GM12878 (cell line): ENCODE measurements around the gene ENOX1. TPM values are rescaled to one million over a fixed set of nuclear protein-coding genes. Genes with fewer than 3 reads are reported as not detected.

Experiments used
- ATAC-seq: fragments of 200-7000 bp; cut with Tn5 transposase; 3 replicates; pipeline ENCODE4 v1.9.1; 2020; ENCODE audit warnings: mild to moderate bottlenecking, moderate library complexity
- BruUV-seq: library from RNA; stranded (reverse); fragments of 400-500 nt; replicated peaks from 2 replicates; lab custom pipeline; 2021; lab: Mats Ljungman, UMichigan
- CTCF ChIA-PET: fragments of 300-600 bp; sonication (Branson Sonifier 250); formaldehyde crosslinking; extraction: SDS; loops from one replicate; lab custom pipeline; 2021; ENCODE audit warnings: inconsistent platforms; lab: Yijun Ruan, JAX
- POLR2A ChIA-PET: fragments of 350-600 bp; formaldehyde crosslinking; extraction: SDS; loops from one replicate; lab custom pipeline; 2021; ENCODE audit warnings: inconsistent platforms; lab: Charles Lee
- RAD21 ChIA-PET: fragments of 300-600 bp; sonication (Branson Sonifier 250); formaldehyde crosslinking; loops from one replicate; lab custom pipeline; 2023; ENCODE audit warnings: antibody characterized with exemption; ENCODE audit not compliant: unreplicated experiment; lab: Charles Lee
- SMC1A ChIA-PET: fragments of 300-600 bp; sonication (Branson Sonifier 250); formaldehyde crosslinking; loops from one replicate; lab custom pipeline; 2023; ENCODE audit not compliant: unreplicated experiment, uncharacterized antibody; lab: Charles Lee
- DNase-seq: peaks from one replicate; pipeline ENCODE4 v3.0.0-alpha.2; 2011; ENCODE audit warnings: low read depth, low spot score
- FAIRE-seq: peaks from 3 replicates; lab custom pipeline; 2011; peaks lifted over from hg19 to GRCh38; lab: Jason Lieb, UNC
- H2AFZ ChIP-seq: 2 replicates; pipeline ENCODE4 v1.6.0; 2011; ENCODE audit warnings: low read depth, low read length, control low read depth; ENCODE audit not compliant: control insufficient read depth
- H3K27ac ChIP-seq: 2 replicates; pipeline ENCODE4 v1.5.1; 2011; ENCODE audit warnings: control low read depth; ENCODE audit not compliant: control insufficient read depth, insufficient read depth
- H3K27me3 ChIP-seq, 2 experiments: replicated peaks in 1 of 2; 2 replicates each; pipeline versions ENCODE4 v1.6.0 to v1.6.1; 2011; ENCODE audit warnings: low read length in 1 of 2; ENCODE audit not compliant: control insufficient read depth in 2 of 2, insufficient read depth in 2 of 2
- H3K36me3 ChIP-seq, 2 experiments: 2 replicates each; pipeline ENCODE4 v1.5.1; 2011; ENCODE audit warnings: low read length in 1 of 2; ENCODE audit not compliant: control insufficient read depth in 2 of 2, insufficient read depth in 2 of 2
- H3K4me1 ChIP-seq: 2 replicates; pipeline ENCODE4 v1.6.1; 2011; ENCODE audit warnings: mild to moderate bottlenecking, low read length, moderate library complexity, mixed read lengths; ENCODE audit not compliant: control insufficient read depth, insufficient read depth
- H3K4me2 ChIP-seq: 2 replicates; pipeline ENCODE4 v1.6.0; 2011; ENCODE audit warnings: control low read depth; ENCODE audit not compliant: control insufficient read depth, insufficient read depth
- H3K4me3 ChIP-seq: fragments of 200-600 bp; sonication (generic); 2 replicates; pipeline ENCODE4 v1.5.1; 2016
- H3K79me2 ChIP-seq: 2 replicates; pipeline ENCODE4 v1.6.0; 2011; ENCODE audit warnings: low read length; ENCODE audit not compliant: control insufficient read depth, insufficient read depth
- H3K9ac ChIP-seq: 2 replicates; pipeline ENCODE4 v1.8.0; 2011; ENCODE audit warnings: low read length, control low read depth, mixed read lengths; ENCODE audit not compliant: control insufficient read depth, insufficient read depth
- H3K9me3 ChIP-seq: replicated peaks from 3 replicates; pipeline ENCODE4 v1.5.1; 2011; ENCODE audit warnings: mild to moderate bottlenecking, low read length; ENCODE audit not compliant: control insufficient read depth, insufficient read depth
- H4K20me1 ChIP-seq: 2 replicates; pipeline ENCODE4 v1.6.0; 2011; ENCODE audit not compliant: control insufficient read depth, insufficient read depth
- CBFB ChIP-seq: IDR thresholded peaks from 2 replicates; pipeline ENCODE4 v1.6.1; 2016; ENCODE audit warnings: antibody characterized with exemption, low read depth
- CREM ChIP-seq: IDR thresholded peaks from 2 replicates; pipeline ENCODE4 v1.6.1; 2014; ENCODE audit warnings: antibody characterized with exemption, low read depth
- GATAD2B ChIP-seq: fragments of 450-650 bp; conservative IDR thresholded peaks from 2 replicates; pipeline ENCODE4 v1.6.1; 2017; ENCODE audit warnings: low read depth, mild to moderate bottlenecking, moderate library complexity
- IRF5 ChIP-seq: fragments of 450-650 bp; IDR thresholded peaks from 2 replicates; pipeline ENCODE4 v1.6.1; 2017; ENCODE audit warnings: borderline replicate concordance
- KDM1A ChIP-seq: fragments of 200-600 bp; sonication (generic); IDR thresholded peaks from 2 replicates; pipeline ENCODE4 v1.6.1; 2016; ENCODE audit warnings: borderline replicate concordance
- MLLT1 ChIP-seq: fragments of 450-650 bp; IDR thresholded peaks from 2 replicates; pipeline ENCODE4 v1.6.1; 2016; ENCODE audit warnings: mild to moderate bottlenecking
- NFYB ChIP-seq: IDR thresholded peaks from 2 replicates; pipeline ENCODE4 v1.6.1; 2011; ENCODE audit warnings: low read depth, mild to moderate bottlenecking, low read length, improper control_type of control experiment, moderate library complexity; ENCODE audit not compliant: insufficient read depth
- RAD51 ChIP-seq: fragments of 450-650 bp; IDR thresholded peaks from 2 replicates; pipeline ENCODE4 v1.6.1; 2016; ENCODE audit warnings: moderate library complexity, mild to moderate bottlenecking, inconsistent platforms
- TCF7 ChIP-seq: IDR thresholded peaks from 2 replicates; pipeline ENCODE4 v1.6.1; 2014; ENCODE audit warnings: antibody characterized with exemption, borderline replicate concordance
- USF2 ChIP-seq: IDR thresholded peaks from 2 replicates; pipeline ENCODE4 v1.6.1; 2011; ENCODE audit warnings: low read depth, low read length, improper control_type of control experiment, borderline replicate concordance
- WGBS: methylation state at CpG from one replicate; pipeline ENCODE4 v1.1.6; 2016; ENCODE audit warnings: low lambda C conversion rate; ENCODE audit not compliant: insufficient replicate concordance, insufficient coverage; ENCODE audit errors: missing lambda C conversion rate; 5-methylcytosine and 5-hydroxymethylcytosine counted together
- in situ Hi-C: fragments of 300-500 bp; cut with MboI; formaldehyde crosslinking; loops from 9 replicates; pipeline ENCODE4 v1.14.3; 2018; ENCODE audit warnings: mixed read lengths
- intact Hi-C: fragments of 100-400 bp; cut with micrococcal nuclease; formaldehyde crosslinking; loops from one replicate; pipeline ENCODE4 v1.14.2; 2022; ENCODE audit not compliant: unreplicated experiment
- polyA plus RNA-seq, 11 experiments: library from polyadenylated mRNA; depleted of rRNA in 4 of 11; unstranded in 6 of 11; stranded (reverse) in 5 of 11; fragments of >200 nt; fragmentation: Nextera tagmentation in 4 of 11; fragmentation: Illumina TruSeq in 1 of 11; extraction: Ambion mirVana in 4 of 11; extraction: Trizol in 1 of 11; gene quantifications; 1 replicate in 1 of 11; 2 replicates in 10 of 11; pipeline versions ENCODE4 v1.2.1 to v1.2.3, GENCODE V29; 2011 to 2016; ENCODE audit warnings: inconsistent platforms in 2 of 11, missing spikeins in 2 of 11, low read depth in 1 of 11
- total RNA-seq, 4 experiments: library from RNA; depleted of rRNA in 3 of 4; stranded (reverse); fragments of >200 nt in 3 of 4; fragmentation: Illumina TruSeq in 1 of 4; extraction: Trizol in 1 of 4; gene quantifications; 2 replicates each; pipeline versions ENCODE4 v1.2.1 to v1.2.3, GENCODE V29; 2013 to 2021

The ENOX1 gene
- total and polyA plus RNA-seq, 10 of the 15 experiments (the other 5 are each of a cell fraction or from before 2014, with no cell fraction given), result 0.11 to 0.26 (median 0.15) TPM

GRCh38 chr13:43661161-43661830 is 125.5 kb downstream of the ENOX1 start:
- Histone ChIP-seq H3K27me3 (no peaks in the 10 kb centered on the region), H3K4me3 (no peak overlapping the region), H3K9ac (no peak overlapping the region), H3K4me2 (no peak overlapping the region), H3K36me3 (no peaks in the 10 kb centered on the region), H3K79me2 (no peaks in the 10 kb centered on the region), H2AFZ (no peak overlapping the region), H3K27ac (no peak overlapping the region), H4K20me1 (no peaks in the 10 kb centered on the region), H3K9me3 (no peaks in the 10 kb centered on the region), H3K4me1 (no peaks in the 10 kb centered on the region)
- in situ Hi-C loops (no loop called here), intact Hi-C loops (no loop called here)
- no peak for FAIRE-seq
- no peak for DNase-seq
- POLR2A ChIA-PET, result no interaction called here
- RAD21 ChIA-PET, result no interaction called here
- TF ChIP-seq KDM1A (no peak), NFYB (no peak), USF2 (no peak), CREM (no peak), RAD51 (no peak), TCF7 (no peak), MLLT1 (no peak), CBFB (no peak), GATAD2B (no peak), IRF5 (no peak)
- SMC1A ChIA-PET, result no interaction called here
- no TSS peak for BruUV-seq
- 58% methylated on average over 6 of the region's 6 CpGs for WGBS
- CTCF ChIA-PET, result interaction anchor here (0.6 kb wide), 1 partner anchor 64 kb away, joined by 3 read pairs; no protein-coding TSS in a partner anchor
- ATAC-seq, result no peak
